Measurements from ENCODE around the gene CD48.

DNA sequence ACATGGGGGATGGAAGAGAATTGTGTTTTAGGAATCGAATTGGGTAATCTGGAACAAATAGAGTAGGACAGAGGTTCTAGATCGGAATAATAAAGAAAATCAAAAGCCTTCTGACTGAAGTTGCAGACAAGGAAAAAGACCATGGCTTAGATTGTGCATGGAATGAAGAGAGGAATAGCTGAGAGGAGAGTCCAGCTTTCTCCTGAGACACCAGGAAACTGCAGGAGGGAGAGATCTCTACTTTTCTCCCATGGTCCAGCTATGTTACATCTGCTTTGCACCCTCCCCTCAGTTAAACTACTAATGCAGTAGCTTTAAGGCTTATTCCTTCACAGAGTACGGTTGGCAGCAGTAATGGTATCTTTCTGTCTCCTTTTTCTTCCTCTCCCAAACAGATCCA, 40.8 kb upstream of the CD48 start:
- TF ChIP-seq, protein P1, sequence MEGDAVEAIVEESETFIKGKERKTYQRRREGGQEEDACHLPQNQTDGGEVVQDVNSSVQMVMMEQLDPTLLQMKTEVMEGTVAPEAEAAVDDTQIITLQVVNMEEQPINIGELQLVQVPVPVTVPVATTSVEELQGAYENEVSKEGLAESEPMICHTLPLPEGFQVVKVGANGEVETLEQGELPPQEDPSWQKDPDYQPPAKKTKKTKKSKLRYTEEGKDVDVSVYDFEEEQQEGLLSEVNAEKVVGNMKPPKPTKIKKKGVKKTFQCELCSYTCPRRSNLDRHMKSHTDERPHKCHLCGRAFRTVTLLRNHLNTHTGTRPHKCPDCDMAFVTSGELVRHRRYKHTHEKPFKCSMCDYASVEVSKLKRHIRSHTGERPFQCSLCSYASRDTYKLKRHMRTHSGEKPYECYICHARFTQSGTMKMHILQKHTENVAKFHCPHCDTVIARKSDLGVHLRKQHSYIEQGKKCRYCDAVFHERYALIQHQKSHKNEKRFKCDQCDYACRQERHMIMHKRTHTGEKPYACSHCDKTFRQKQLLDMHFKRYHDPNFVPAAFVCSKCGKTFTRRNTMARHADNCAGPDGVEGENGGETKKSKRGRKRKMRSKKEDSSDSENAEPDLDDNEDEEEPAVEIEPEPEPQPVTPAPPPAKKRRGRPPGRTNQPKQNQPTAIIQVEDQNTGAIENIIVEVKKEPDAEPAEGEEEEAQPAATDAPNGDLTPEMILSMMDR (conservative IDR thresholded peaks at IDR 0.05; ENCODE audit: low read depth, low read length): no peak
- no peak for TF ChIP-seq EZH2 (IDR thresholded peaks at IDR 0.05; ENCODE audit: borderline replicate concordance, low read depth, low read length, poor library complexity, severe bottlenecking)
